Measurements from ENCODE around the gene OTUD6A.

OTUD6A gene, protein sequence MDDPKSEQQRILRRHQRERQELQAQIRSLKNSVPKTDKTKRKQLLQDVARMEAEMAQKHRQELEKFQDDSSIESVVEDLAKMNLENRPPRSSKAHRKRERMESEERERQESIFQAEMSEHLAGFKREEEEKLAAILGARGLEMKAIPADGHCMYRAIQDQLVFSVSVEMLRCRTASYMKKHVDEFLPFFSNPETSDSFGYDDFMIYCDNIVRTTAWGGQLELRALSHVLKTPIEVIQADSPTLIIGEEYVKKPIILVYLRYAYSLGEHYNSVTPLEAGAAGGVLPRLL

DNA sequence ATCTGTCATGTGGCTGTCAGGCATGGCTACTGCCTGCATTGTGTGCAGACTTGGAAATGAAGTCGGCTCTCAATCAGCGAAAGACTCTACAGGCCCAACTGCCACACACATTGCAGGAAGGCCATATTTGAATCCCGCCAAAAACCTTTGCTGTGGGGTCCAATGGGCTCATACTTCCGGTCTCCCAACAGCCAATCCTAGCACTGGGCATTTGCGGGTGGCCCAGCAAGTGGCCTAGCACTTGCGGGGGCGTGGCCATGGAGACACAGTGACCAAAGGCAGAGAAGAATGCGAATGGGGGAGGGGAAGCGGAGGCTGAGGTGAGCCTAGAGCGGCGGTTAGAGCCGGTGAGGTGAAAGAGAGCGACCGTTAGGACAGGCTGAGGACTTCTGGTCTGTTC is at the start of gene OTUD6A:
Gene OTUD6A, plus strand, starts transcription at position 382 of the 400 bp plus-strand sequence. CDS start 68 bp downstream, outside the sequence.
- no peaks in the 10 kb centered on the region for H3K4me1 Mint-ChIP-seq (ENCODE audit: low read depth)
- H3K9me3 Mint-ChIP-seq = no peaks in the 10 kb centered on the region
- no peaks in the 10 kb centered on the region for H3K36me3 Mint-ChIP-seq (ENCODE audit: low read depth)
- H3K27ac Mint-ChIP-seq = no peak within 1 kb of the TSS
- DNase-seq = no peak
- H3K27me3 Mint-ChIP-seq = peaks cover 52% of the 10 kb centered on the region
- no peak within 1 kb of the TSS for H3K4me3 Mint-ChIP-seq

DNA sequence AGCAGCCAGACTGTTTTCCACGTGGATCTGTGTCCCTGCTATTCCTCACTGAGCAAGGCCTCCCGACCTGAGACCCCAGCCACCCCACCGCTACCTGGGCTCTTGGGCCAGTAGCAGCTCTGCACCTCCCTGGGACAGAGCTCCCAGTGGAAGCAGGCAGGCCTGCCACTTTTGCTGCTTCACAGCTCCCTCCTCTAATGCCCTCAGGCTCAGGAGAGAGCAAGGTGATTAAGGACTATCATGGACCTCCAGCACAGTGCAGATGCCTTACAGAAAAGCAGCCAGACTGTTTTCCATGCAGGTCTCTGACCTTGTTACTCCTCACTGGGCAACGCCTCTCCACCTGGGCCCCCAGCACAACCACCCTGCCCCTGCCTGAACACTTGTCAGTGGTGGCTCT is 49.5 kb upstream of the OTUD6A start:
- DNase-seq = no peak
- no peak overlapping the region for H3K27ac Mint-ChIP-seq
- H3K4me1 Mint-ChIP-seq (ENCODE audit: low read depth) = peaks cover 16% of the 10 kb centered on the region
- no peak overlapping the region for H3K4me3 Mint-ChIP-seq
- H3K27me3 Mint-ChIP-seq = peaks cover 77% of the 10 kb centered on the region
- no peaks in the 10 kb centered on the region for H3K9me3 Mint-ChIP-seq
- no peaks in the 10 kb centered on the region for H3K36me3 Mint-ChIP-seq (ENCODE audit: low read depth)

DNA sequence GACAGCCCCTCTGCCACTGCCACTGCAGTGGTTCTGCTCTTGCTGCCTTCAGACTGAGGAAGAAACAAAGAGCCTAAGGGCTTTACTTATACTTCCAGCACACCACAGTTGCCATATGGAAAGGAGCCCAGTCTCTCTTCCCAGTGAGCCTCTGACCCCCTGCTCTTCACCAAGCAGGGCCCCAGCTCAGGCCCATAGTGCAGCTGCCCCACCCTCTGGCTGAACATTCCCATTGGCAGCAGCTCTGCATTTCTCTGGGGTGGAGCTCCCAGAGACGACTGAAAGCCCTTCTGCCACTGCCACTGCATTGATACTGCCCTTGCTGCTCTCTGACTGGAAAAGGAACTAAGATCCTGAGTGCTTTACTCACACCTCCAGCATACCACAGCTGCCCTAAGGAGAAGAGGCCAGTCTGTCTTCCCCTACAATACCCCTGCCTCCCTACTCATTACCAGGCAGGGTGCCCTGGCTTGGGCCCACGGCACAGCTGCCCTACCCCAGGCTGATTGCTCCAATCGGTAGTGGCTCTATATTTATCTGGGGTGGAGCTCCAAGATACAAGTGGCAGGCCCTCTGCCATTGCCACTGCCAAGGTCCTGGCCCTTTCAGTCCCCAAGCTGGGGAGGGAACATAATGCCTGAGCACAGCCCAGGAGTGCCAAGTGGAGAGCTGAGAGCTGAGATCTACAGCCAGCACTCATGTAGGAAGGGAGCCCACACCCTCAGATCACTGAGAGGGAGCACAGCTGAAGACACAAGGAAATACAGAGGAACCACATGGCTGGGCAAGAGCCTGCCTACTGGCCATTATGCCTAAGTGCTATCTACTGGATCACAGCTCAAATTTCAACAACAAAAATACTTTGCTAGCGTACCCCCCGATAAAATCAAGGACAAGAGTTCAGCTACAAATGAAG is 48.5 kb upstream of the OTUD6A start:
- Mint-ChIP-seq H3K4me3 (no peak overlapping the region), H3K27ac (no peak overlapping the region), H3K27me3 (peaks cover 79% of the 10 kb centered on the region), H3K36me3 (ENCODE audit: low read depth) (no peaks in the 10 kb centered on the region), H3K9me3 (no peaks in the 10 kb centered on the region), H3K4me1 (ENCODE audit: low read depth) (peaks cover 16% of the 10 kb centered on the region)
- no peak for DNase-seq

DNA sequence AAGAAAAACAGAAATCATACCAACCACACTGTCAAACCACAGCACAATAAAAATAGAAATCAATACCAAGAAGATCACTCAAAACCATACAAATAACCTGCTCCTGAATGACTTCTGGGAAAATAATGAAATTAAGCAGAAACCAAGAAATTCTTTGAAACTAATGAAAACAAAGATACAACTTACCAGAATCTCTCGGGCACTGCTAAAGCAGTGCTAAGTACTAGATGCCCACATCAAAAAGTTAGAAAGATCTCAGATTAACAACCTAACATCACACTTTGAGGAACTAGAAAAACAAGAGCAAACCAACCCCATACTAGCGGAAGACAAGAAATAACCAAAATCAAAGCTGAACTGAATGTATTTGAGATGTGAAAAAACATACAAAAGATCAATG is 45.7 kb upstream of the OTUD6A start:
- Mint-ChIP-seq H3K27me3 (peaks cover 68% of the 10 kb centered on the region), H3K36me3 (ENCODE audit: low read depth) (no peaks in the 10 kb centered on the region), H3K27ac (no peak overlapping the region), H3K4me1 (ENCODE audit: low read depth) (peaks cover 16% of the 10 kb centered on the region), H3K4me3 (no peak overlapping the region), H3K9me3 (no peaks in the 10 kb centered on the region)
- DNase-seq = no peak

DNA sequence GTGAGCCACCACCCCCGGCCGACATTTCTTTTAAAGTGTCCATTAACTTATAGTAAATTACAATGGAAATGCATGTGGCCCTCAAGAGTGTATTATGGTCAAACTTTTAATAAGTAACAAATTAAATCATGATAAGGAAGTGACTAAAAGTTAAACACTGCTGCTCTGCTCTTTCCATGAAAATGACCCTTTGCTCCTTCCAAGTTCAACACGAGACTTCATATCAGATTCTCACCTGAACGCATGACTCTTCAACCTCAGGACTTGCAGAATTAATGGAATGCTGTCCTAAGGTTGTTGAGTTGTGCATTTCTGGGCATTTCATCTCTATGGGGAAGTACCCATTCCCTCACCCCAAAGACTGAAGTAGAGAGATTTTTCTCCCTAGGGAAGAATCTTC is 39.6 kb upstream of the OTUD6A start:
- no peak overlapping the region for H3K27ac Mint-ChIP-seq
- peaks cover 12% of the 10 kb centered on the region for H3K4me1 Mint-ChIP-seq (ENCODE audit: low read depth)
- H3K27me3 Mint-ChIP-seq = peaks cover 43% of the 10 kb centered on the region
- no peaks in the 10 kb centered on the region for H3K9me3 Mint-ChIP-seq
- H3K36me3 Mint-ChIP-seq (ENCODE audit: low read depth) = no peaks in the 10 kb centered on the region
- no peak overlapping the region for H3K4me3 Mint-ChIP-seq
- no peak for DNase-seq

DNA sequence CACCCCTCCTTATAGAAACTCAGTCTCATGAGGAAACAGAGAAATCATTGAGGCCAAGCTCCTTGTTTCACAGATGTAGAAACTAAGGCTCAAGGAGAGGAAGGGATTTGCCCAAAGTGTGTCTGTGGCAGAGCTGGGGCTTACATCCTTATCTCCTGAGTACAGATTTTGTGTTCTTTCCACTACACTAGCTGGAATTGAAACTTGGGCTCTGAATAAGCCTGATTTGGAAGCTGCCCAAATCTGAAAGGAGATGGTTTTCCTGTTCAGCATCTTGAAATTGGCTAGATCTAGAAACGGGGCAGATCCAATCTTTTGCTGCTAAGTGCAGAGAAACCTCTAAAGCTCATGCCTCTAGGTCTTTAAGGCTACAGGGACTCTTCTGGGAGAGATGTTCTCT is 36.8 kb upstream of the OTUD6A start:
- no peaks in the 10 kb centered on the region for H3K36me3 Mint-ChIP-seq (ENCODE audit: low read depth)
- H3K4me1 Mint-ChIP-seq (ENCODE audit: low read depth) = peaks cover 14% of the 10 kb centered on the region
- H3K4me3 Mint-ChIP-seq = no peak overlapping the region
- H3K27ac Mint-ChIP-seq = no peak overlapping the region
- H3K9me3 Mint-ChIP-seq = no peaks in the 10 kb centered on the region
- peaks cover 51% of the 10 kb centered on the region for H3K27me3 Mint-ChIP-seq
- DNase-seq = no peak

DNA sequence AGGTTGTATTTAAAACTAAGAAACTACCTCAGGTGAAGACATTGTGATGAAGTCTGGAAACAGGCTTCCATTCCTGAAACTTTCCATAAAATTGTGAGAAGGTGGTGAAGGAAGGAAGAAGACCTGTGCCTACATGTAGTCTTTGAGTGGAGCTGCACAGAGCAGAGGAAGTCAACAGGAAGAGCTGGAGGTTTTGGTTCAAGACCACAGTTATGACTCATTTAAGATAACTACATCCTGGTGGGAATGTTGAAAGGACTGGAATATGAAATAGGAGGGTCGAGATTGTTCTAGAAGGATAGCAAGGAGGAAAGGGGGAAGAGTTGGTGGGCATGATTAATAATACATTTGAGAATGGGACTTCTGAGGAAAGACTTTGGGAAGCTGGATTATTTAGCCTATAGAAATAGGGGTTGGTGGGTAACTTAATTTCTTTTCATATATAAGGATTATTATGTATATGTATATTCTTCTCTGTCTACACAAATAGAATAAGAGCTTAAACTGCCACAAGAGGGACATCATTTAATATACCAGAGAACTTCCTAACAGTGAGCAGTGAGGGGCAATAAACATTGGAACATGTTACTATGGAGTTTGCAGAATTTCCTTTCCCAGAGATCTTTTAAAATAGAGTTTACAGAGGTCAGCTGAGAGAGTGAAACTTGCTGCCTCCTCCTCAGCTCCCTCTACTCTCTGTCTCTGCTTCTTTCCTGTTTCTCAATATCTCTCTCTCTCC is 36.0 kb upstream of the OTUD6A start:
- H3K4me3 Mint-ChIP-seq = no peak overlapping the region
- H3K36me3 Mint-ChIP-seq (ENCODE audit: low read depth) = no peaks in the 10 kb centered on the region
- H3K9me3 Mint-ChIP-seq = no peaks in the 10 kb centered on the region
- peaks cover 57% of the 10 kb centered on the region for H3K27me3 Mint-ChIP-seq
- DNase-seq = no peak
- H3K27ac Mint-ChIP-seq = no peak overlapping the region
- peaks cover 16% of the 10 kb centered on the region for H3K4me1 Mint-ChIP-seq (ENCODE audit: low read depth)

DNA sequence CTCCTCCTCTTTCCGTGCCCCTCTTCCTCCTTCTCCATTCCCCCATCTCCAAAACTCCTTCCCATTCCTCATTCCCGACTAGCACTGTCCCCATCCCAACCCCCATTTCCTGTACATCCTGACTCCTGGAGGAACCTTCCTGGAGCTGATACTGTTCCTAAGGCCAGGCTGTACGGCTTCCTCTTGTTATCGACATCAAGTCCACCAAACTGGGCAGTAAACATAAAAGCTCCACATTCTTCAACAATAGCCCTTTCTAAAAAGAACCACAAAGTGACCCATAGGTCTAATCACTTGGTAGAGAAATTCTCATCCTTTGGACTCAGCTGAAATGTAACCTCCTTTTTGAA is 35.4 kb upstream of the OTUD6A start:
- no peaks in the 10 kb centered on the region for H3K9me3 Mint-ChIP-seq
- H3K4me3 Mint-ChIP-seq = no peak overlapping the region
- peaks cover 16% of the 10 kb centered on the region for H3K4me1 Mint-ChIP-seq (ENCODE audit: low read depth)
- no peak for DNase-seq
- H3K27me3 Mint-ChIP-seq = peaks cover 63% of the 10 kb centered on the region
- no peaks in the 10 kb centered on the region for H3K36me3 Mint-ChIP-seq (ENCODE audit: low read depth)
- no peak overlapping the region for H3K27ac Mint-ChIP-seq

DNA sequence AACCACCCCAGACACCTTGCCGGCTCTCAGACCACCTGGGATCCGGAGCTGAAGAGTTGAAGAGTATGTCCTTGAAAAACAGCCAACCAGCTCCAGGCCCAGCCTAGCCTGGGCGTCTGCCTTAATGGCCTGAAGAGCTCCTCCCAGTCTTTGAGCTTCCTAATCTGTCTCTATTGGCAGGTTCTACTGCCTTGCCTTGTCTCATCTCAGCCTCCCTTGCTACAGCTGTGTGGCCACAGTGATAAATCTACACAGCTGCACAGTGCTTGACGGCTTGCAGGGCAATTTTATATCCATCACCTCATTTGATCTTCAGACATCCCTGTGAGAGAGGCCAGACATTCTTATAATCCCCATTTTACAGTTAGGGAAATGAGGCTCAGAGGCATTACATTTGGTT is 32.4 kb upstream of the OTUD6A start:
- Mint-ChIP-seq H3K36me3 (ENCODE audit: low read depth) (no peaks in the 10 kb centered on the region), H3K4me3 (no peak overlapping the region), H3K27ac (no peak overlapping the region), H3K9me3 (no peaks in the 10 kb centered on the region), H3K4me1 (ENCODE audit: low read depth) (peaks cover 16% of the 10 kb centered on the region), H3K27me3 (peaks cover 52% of the 10 kb centered on the region)
- no peak for DNase-seq

DNA sequence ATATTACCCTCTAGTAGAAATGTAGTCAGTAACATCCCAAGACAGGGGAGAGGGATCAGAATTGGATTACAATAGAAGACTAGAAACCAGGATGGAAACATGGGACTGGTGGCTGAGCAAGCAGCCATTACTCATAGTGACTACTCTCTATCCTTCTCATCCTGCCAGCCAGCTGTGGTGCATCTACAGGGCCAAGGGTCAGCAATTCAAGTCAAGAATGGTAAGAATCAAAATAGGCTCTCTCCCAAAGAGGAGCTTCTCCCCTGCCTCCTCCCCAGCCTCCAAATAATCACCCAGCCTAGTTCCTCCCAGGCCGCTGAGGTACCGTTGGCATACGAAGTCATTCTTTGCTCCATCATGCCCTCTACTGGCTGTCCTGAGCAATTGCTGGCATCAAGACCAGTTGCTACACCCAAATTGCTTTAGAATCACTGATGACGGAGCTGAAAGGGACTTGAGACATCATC is 31.9 kb upstream of the OTUD6A start:
- Mint-ChIP-seq H3K4me1 (ENCODE audit: low read depth) (peaks cover 14% of the 10 kb centered on the region), H3K27ac (no peak overlapping the region), H3K27me3 (peaks cover 52% of the 10 kb centered on the region), H3K9me3 (no peaks in the 10 kb centered on the region), H3K36me3 (ENCODE audit: low read depth) (no peaks in the 10 kb centered on the region), H3K4me3 (no peak overlapping the region)
- peak; percentile 50 for DNase-seq

DNA sequence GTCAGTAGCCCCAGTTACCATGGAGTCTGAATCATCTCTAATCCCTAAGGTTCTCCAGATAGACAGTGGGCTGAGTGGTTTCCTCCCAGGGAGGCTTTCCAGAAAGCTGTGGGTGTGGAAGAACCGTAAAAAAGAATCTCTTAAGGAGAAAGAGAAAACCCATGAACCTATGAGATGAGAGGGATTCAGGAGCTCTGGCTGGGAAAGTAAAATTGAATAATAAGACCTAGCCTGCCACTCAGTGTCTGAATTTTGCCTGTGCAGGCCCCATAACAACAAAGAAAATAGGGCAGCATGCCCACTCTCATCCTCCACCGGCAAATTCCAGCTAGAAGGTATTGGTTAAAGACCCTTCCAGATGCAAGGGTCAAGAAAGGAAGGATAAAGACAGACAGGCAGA is 29.5 kb upstream of the OTUD6A start:
- Mint-ChIP-seq H3K4me1 (ENCODE audit: low read depth) (peaks cover 3% of the 10 kb centered on the region), H3K27me3 (peaks cover 36% of the 10 kb centered on the region), H3K36me3 (ENCODE audit: low read depth) (no peaks in the 10 kb centered on the region), H3K27ac (no peak overlapping the region), H3K9me3 (no peaks in the 10 kb centered on the region), H3K4me3 (no peak overlapping the region)
- no peak for DNase-seq

DNA sequence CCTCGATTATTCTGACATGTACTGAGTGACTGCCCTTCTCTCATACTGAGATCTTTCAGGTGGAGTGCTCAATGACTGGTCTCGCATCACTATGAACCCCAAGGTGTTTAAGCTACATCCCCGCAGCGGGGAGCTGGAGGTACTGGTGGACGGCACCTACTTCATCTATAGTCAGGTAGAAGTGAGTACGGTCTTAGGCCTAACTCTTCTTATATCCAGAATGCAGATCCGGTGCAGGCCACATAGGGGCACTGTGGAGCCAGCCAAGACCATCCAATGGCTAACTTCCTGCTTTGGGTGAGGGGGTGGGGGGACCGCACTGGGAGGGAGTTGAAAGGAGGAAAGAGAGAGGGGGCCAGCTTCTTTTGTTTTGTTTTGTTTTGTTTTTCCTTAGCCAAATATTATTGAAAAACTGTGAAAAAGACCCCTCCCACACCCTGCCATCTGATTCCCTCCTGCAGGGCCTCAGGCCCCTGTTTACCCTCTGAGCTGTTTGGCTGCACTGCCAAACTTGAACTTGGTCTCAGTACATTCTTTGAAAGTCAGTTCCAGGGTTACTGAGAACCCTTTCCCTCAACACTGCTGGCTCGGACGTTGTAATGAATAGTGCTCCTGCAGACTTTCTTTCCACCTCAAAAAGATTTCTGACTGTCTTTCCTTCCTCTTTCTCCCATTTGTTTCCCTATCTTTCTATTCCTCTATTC is 28.8 kb upstream of the OTUD6A start:
- no peak overlapping the region for H3K27ac Mint-ChIP-seq
- DNase-seq = peak; percentile 45
- no peaks in the 10 kb centered on the region for H3K36me3 Mint-ChIP-seq (ENCODE audit: low read depth)
- H3K4me3 Mint-ChIP-seq = no peak overlapping the region
- H3K4me1 Mint-ChIP-seq (ENCODE audit: low read depth) = peaks cover 3% of the 10 kb centered on the region
- H3K27me3 Mint-ChIP-seq = peaks cover 29% of the 10 kb centered on the region
- H3K9me3 Mint-ChIP-seq = no peaks in the 10 kb centered on the region

DNA sequence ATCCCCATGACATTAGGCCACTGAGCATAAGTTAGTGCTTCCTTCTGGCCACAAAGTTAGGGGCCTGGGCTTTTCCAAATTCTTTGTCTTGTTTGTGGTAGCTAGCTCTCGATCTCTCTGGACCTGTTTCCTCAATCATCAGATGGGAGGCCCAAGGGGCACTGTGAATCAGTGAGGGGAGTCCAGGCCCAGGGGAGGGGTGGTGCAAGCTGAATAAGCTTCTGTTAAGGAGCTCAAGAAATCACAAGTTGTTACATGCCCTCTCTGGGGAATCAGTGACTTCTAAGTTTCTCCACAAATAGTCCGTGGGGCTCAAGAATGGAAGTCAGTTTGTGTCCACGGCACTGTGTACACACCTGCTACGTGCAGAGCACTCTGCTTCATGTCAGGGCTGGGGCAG is 27.6 kb upstream of the OTUD6A start:
- H3K4me1 Mint-ChIP-seq (ENCODE audit: low read depth) = peaks cover 3% of the 10 kb centered on the region
- no peak overlapping the region for H3K27ac Mint-ChIP-seq
- H3K27me3 Mint-ChIP-seq = peaks cover 19% of the 10 kb centered on the region

DNA sequence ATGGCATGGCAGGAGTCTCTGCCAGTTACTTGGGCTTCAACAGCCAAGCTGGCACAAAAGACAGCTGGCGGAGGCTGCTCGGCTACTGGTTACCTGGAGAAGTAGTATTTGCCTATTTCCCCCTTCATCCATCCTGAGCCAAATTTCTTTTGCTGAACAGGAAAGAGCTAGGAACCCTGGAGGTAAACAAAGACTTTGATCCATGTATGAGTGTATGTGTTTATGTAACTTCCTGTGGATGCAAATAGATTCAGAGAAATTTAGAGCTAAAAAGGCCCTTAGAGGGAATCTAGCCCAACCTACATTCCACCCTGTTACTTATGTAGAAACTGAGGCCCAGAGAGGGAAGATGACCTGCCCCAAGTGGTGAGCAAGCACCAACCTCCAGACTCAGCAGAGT is 23.7 kb upstream of the OTUD6A start:
- Mint-ChIP-seq H3K9me3 (no peaks in the 10 kb centered on the region), H3K4me1 (ENCODE audit: low read depth) (no peaks in the 10 kb centered on the region), H3K27ac (no peak overlapping the region), H3K36me3 (ENCODE audit: low read depth) (no peaks in the 10 kb centered on the region), H3K27me3 (peaks cover 16% of the 10 kb centered on the region), H3K4me3 (no peak overlapping the region)
- no peak for DNase-seq

More for the DNA sequence above, 27.6 kb upstream of the OTUD6A start:
- H3K4me3 Mint-ChIP-seq = no peak overlapping the region
- DNase-seq = no peak
- H3K9me3 Mint-ChIP-seq = no peaks in the 10 kb centered on the region
- H3K36me3 Mint-ChIP-seq (ENCODE audit: low read depth) = no peaks in the 10 kb centered on the region
